ENCODE results near the gene CYP2E1. TPM values are rescaled to one million over a fixed set of nuclear protein-coding genes. Genes with fewer than 3 reads are reported as not detected.

Gene CYP2E1
- total and polyA plus RNA-seq, 2 of the 13 experiments (the other 11 are each of a cell fraction or from before 2014, with no cell fraction given), result 0.27 to 0.63 TPM

DNA sequence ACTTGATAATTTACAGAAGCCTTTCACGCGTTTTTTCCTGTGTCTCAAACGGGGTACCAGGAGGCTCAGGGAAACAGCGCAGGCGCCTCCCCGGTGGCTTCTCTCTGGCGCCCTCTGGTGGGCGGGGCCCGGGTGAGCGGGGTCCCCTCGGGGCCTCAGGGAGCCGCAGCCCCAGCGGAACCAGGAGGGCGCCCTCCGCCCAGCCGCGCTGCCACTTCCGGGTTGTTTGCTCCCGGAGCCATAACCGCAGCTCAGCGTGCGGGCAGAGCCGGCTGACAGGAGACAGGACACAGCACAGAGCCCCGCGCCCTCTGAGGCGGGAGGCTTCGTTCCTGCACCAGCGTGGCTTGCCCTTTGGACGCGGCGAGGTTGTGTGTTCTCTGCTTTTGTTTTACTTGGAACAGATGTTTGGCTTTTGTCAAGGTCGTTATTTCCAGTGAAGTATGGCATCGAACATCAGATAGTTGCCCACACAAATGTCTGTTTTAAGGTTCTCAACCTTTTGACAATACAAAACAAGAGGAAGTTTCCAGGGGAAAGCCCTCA, 6.9 kb upstream of the CYP2E1 start (continued):
- TF ChIP-seq, protein P1, sequence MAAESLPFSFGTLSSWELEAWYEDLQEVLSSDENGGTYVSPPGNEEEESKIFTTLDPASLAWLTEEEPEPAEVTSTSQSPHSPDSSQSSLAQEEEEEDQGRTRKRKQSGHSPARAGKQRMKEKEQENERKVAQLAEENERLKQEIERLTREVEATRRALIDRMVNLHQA (CRISPR knock-in tag; IDR thresholded peaks at IDR 0.05), result no peak
- TF ChIP-seq, protein P2, sequence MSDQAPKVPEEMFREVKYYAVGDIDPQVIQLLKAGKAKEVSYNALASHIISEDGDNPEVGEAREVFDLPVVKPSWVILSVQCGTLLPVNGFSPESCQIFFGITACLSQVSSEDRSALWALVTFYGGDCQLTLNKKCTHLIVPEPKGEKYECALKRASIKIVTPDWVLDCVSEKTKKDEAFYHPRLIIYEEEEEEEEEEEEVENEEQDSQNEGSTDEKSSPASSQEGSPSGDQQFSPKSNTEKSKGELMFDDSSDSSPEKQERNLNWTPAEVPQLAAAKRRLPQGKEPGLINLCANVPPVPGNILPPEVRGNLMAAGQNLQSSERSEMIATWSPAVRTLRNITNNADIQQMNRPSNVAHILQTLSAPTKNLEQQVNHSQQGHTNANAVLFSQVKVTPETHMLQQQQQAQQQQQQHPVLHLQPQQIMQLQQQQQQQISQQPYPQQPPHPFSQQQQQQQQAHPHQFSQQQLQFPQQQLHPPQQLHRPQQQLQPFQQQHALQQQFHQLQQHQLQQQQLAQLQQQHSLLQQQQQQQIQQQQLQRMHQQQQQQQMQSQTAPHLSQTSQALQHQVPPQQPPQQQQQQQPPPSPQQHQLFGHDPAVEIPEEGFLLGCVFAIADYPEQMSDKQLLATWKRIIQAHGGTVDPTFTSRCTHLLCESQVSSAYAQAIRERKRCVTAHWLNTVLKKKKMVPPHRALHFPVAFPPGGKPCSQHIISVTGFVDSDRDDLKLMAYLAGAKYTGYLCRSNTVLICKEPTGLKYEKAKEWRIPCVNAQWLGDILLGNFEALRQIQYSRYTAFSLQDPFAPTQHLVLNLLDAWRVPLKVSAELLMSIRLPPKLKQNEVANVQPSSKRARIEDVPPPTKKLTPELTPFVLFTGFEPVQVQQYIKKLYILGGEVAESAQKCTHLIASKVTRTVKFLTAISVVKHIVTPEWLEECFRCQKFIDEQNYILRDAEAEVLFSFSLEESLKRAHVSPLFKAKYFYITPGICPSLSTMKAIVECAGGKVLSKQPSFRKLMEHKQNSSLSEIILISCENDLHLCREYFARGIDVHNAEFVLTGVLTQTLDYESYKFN (CRISPR knock-in tag; conservative IDR thresholded peaks at IDR 0.05), result 0 out of 2 replicates have a peak, but pooled peaks have one; percentile 35
- TF ChIP-seq SNAPC2 (CRISPR knock-in tag; IDR thresholded peaks at IDR 0.05), result 0 out of 2 replicates have a peak, but pooled peaks have one; percentile 47
- TF ChIP-seq ESRRA (CRISPR knock-in tag; IDR thresholded peaks at IDR 0.05; ENCODE audit: low read depth), result peak; percentile 47; the same call in 1 of the 2 replicates
- TF ChIP-seq ZSCAN12 (CRISPR knock-in tag; IDR thresholded peaks at IDR 0.05), result no peak
- peak; percentile 67; the same call in 1 of the 2 replicates for TF ChIP-seq ETV6 (CRISPR knock-in tag; conservative IDR thresholded peaks at IDR 0.05)
- TF ChIP-seq, protein P3, sequence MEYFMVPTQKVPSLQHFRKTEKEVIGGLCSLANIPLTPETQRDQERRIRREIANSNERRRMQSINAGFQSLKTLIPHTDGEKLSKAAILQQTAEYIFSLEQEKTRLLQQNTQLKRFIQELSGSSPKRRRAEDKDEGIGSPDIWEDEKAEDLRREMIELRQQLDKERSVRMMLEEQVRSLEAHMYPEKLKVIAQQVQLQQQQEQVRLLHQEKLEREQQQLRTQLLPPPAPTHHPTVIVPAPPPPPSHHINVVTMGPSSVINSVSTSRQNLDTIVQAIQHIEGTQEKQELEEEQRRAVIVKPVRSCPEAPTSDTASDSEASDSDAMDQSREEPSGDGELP (IDR thresholded peaks at IDR 0.05; ENCODE audit: borderline replicate concordance, low read depth), result peak; percentile 76; the same call in 1 of the 2 replicates
- TF ChIP-seq, protein P4, sequence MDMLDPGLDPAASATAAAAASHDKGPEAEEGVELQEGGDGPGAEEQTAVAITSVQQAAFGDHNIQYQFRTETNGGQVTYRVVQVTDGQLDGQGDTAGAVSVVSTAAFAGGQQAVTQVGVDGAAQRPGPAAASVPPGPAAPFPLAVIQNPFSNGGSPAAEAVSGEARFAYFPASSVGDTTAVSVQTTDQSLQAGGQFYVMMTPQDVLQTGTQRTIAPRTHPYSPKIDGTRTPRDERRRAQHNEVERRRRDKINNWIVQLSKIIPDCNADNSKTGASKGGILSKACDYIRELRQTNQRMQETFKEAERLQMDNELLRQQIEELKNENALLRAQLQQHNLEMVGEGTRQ (IDR thresholded peaks at IDR 0.05; ENCODE audit: low read depth, low read length), result no peak
- TF ChIP-seq, protein P4 (CRISPR knock-in tag; IDR thresholded peaks at IDR 0.05; ENCODE audit: borderline replicate concordance), result no peak
- TF ChIP-seq MYC (CRISPR knock-in tag; IDR thresholded peaks at IDR 0.05; ENCODE audit: borderline replicate concordance), result peak; percentile 48; the same call in 1 of the 2 replicates
- TF ChIP-seq TBX2 (CRISPR knock-in tag; IDR thresholded peaks at IDR 0.05; ENCODE audit: borderline replicate concordance), result peak; percentile 65; the same call in 1 of the 2 replicates
- 0 out of 2 replicates have a peak, but pooled peaks have one; percentile 59 for TF ChIP-seq ZNF569 (CRISPR knock-in tag; IDR thresholded peaks at IDR 0.05; ENCODE audit: borderline replicate concordance)
- peak; percentile 61; the same call in 1 of the 2 replicates for TF ChIP-seq BRD4 (CRISPR knock-in tag; IDR thresholded peaks at IDR 0.05)
- TF ChIP-seq, protein P5, sequence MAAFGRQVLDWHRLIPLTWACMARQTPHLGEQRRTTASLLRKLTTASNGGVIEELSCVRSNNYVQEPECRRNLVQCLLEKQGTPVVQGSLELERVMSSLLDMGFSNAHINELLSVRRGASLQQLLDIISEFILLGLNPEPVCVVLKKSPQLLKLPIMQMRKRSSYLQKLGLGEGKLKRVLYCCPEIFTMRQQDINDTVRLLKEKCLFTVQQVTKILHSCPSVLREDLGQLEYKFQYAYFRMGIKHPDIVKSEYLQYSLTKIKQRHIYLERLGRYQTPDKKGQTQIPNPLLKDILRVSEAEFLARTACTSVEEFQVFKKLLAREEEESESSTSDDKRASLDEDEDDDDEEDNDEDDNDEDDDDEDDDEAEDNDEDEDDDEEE (CRISPR knock-in tag; IDR thresholded peaks at IDR 0.05), result no peak
- 0 out of 2 replicates have a peak, but pooled peaks have one; percentile 42 for TF ChIP-seq ZNF572 (CRISPR knock-in tag; IDR thresholded peaks at IDR 0.05)
- TF ChIP-seq PHF8 (CRISPR knock-in tag; IDR thresholded peaks at IDR 0.05), result peak; percentile 63
- TF ChIP-seq ZNF737 (CRISPR knock-in tag; IDR thresholded peaks at IDR 0.05; ENCODE audit: borderline replicate concordance), result peak; percentile 56; the same call in 1 of the 2 replicates
- no peak for TF ChIP-seq NFE2 (CRISPR knock-in tag; IDR thresholded peaks at IDR 0.05)
- TF ChIP-seq, protein P6, sequence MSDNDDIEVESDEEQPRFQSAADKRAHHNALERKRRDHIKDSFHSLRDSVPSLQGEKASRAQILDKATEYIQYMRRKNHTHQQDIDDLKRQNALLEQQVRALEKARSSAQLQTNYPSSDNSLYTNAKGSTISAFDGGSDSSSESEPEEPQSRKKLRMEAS (IDR thresholded peaks at IDR 0.05), result peak; percentile 82
- TF ChIP-seq ZNF816 (CRISPR knock-in tag; IDR thresholded peaks at IDR 0.05; ENCODE audit: borderline replicate concordance), result no peak
- TF ChIP-seq HHEX (CRISPR knock-in tag; IDR thresholded peaks at IDR 0.05), result no peak
- peak; percentile 57; the same call in 1 of the 2 replicates for TF ChIP-seq ZNF614 (CRISPR knock-in tag; IDR thresholded peaks at IDR 0.05; ENCODE audit: borderline replicate concordance)
